ENCODE data around the gene PCNX1. TPM values are rescaled to one million over a fixed set of nuclear protein-coding genes. Genes with fewer than 3 reads are reported as not detected.

Gene PCNX1
- polyA plus RNA-seq, 3 donors: 7.3 to 26.7 (median 8.1) TPM

GRCh38 chr14:70886421-70887206, 20.6 kb upstream of the PCNX1 start:
- no peak for TF ChIP-seq CTCF (IDR thresholded peaks at IDR 0.05)
- Mint-ChIP-seq H3K4me3 (peak overlapping the region; percentile 46 to 88), H3K4me1 (peaks cover 87% of the 10 kb centered on the region), H3K9me3 (peaks cover 0 to 2% (median 0%) of the 10 kb centered on the region in 7 donors), H3K27me3 (ENCODE audit: low read depth in 3 of 3) (peaks cover 0 to 10% (median 1%) of the 10 kb centered on the region in 3 donors), H3K27ac (peak overlapping the region; percentile 88 to 98 (median 96)), H3K36me3 (peaks cover 0 to 3% of the 10 kb centered on the region in 2 donors)
- intact Hi-C loops (cut with micrococcal nuclease): no loop called here
- H4K20me1 ChIP-seq (ENCODE audit: insufficient read depth, low read length): no peaks in the 10 kb centered on the region
- H3K9me3 ChIP-seq (replicated peaks in 1 of 2; ENCODE audit: control insufficient read depth in 1 of 2, insufficient read depth in 1 of 2, low read length in 2 of 2): no peaks in the 10 kb centered on the region
- WGBS (ENCODE audit: insufficient coverage): 0% methylated on average over 1 of the region's 5 CpGs
- peak overlapping the region; percentile 52 for H3K4me2 ChIP-seq (replicated peaks; ENCODE audit: extremely low read depth, low read length, poor library complexity, severe bottlenecking)
- H3K36me3 ChIP-seq (replicated peaks in 1 of 2; ENCODE audit: control insufficient read depth in 1 of 2, insufficient read depth in 2 of 2, low read length in 2 of 2): no peaks in the 10 kb centered on the region
- no peak overlapping the region for H3K9ac ChIP-seq (ENCODE audit: insufficient read depth, low read length, poor library complexity, severe bottlenecking)
- peak in 2 of 3 donors; percentile 25 to 48 for DNase-seq
- peak overlapping the region; percentile 14 for H2AFZ ChIP-seq (ENCODE audit: insufficient read depth, low read depth, low read length, poor library complexity, severe bottlenecking)
- H3K4me3 ChIP-seq (replicated peaks in 1 of 3; ENCODE audit: low read depth in 2 of 3, low read length in 3 of 3): peak overlapping the region in 1 of 3 experiments; percentile 45
- H3K27me3 ChIP-seq (ENCODE audit: control insufficient read depth in 2 of 2, insufficient read depth in 2 of 2, low read length in 2 of 2): no peaks in the 10 kb centered on the region
- H3K79me2 ChIP-seq (ENCODE audit: insufficient read depth, low read length): no peaks in the 10 kb centered on the region
- H3K27ac ChIP-seq (ENCODE audit: low read depth in 1 of 2, low read length in 2 of 2): peak overlapping the region; percentile 53 to 76
- H3K4me1 ChIP-seq (ENCODE audit: control insufficient read depth in 1 of 2, insufficient read depth in 2 of 2, low read length in 2 of 2): peaks cover 80 to 92% of the 10 kb centered on the region in 2 donors

- Mint-ChIP-seq H3K4me3 (peak overlapping the region; percentile 52 to 88), H3K27ac (peak overlapping the region; percentile 88 to 98 (median 96)), H3K27me3 (ENCODE audit: low read depth in 3 of 3) (peaks cover 0 to 10% (median 1%) of the 10 kb centered on the region in 3 donors), H3K36me3 (peaks cover 0 to 3% of the 10 kb centered on the region in 2 donors), H3K9me3 (peaks cover 0 to 2% (median 0%) of the 10 kb centered on the region in 7 donors), H3K4me1 (peaks cover 87% of the 10 kb centered on the region)
- Histone ChIP-seq H3K27me3 (ENCODE audit: control insufficient read depth in 2 of 2, insufficient read depth in 2 of 2, low read length in 2 of 2) (no peaks in the 10 kb centered on the region), H3K9ac (ENCODE audit: insufficient read depth, low read length, poor library complexity, severe bottlenecking) (peak overlapping the region; percentile 38), H2AFZ (ENCODE audit: insufficient read depth, low read depth, low read length, poor library complexity, severe bottlenecking) (peak overlapping the region; percentile 21), H3K4me3 (replicated peaks in 1 of 3; ENCODE audit: low read depth in 2 of 3, low read length in 3 of 3) (peak overlapping the region in 1 of 3 experiments; percentile 45), H3K9me3 (replicated peaks in 1 of 2; ENCODE audit: control insufficient read depth in 1 of 2, insufficient read depth in 1 of 2, low read length in 2 of 2) (no peaks in the 10 kb centered on the region), H3K4me2 (replicated peaks; ENCODE audit: extremely low read depth, low read length, poor library complexity, severe bottlenecking) (peak overlapping the region; percentile 52), H3K4me1 (ENCODE audit: control insufficient read depth in 1 of 2, insufficient read depth in 2 of 2, low read length in 2 of 2) (peaks cover 79 to 92% of the 10 kb centered on the region in 2 donors), H3K79me2 (ENCODE audit: insufficient read depth, low read length) (no peaks in the 10 kb centered on the region), H3K27ac (ENCODE audit: low read depth in 1 of 2, low read length in 2 of 2) (peak overlapping the region; percentile 53 to 76), H3K36me3 (replicated peaks in 1 of 2; ENCODE audit: control insufficient read depth in 1 of 2, insufficient read depth in 2 of 2, low read length in 2 of 2) (no peaks in the 10 kb centered on the region), H4K20me1 (ENCODE audit: insufficient read depth, low read length) (no peaks in the 10 kb centered on the region)
- 0% methylated on average over 1 of the region's 3 CpGs for WGBS (ENCODE audit: insufficient coverage)
- no peak for TF ChIP-seq CTCF (IDR thresholded peaks at IDR 0.05)
- DNase-seq: peak; percentile 75 to 90 (median 86)
- intact Hi-C loops (cut with micrococcal nuclease): no loop called here
These were observed 20.0 kb upstream of the PCNX1 start for GRCh38 chr14:70887207-70887681.

Measured in CD14-positive monocyte (primary cell).